ENCODE results near the gene GATA5.

GATA5 gene

DNA sequence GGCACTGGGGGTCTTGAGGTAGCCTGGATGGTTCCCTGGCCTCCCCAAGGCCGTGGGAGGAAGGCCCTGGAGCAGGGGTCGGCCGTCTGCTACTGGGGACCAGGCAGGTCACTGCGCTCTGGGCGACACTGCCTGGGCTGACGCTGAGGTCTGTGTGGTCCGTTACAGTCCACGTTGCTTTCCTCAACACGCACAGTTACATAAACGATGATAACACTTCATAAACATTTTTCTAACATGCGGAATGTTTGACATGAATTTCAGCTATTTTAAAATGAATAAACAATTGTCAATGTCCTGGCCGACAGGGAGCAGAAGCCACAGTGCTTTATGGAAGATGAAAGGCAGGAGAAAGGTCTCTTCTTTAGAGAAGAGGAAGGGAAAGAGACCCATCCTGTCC lies 38.3 kb downstream of the GATA5 start:
- in situ Hi-C loops (cut with HindIII; ENCODE audit: low sequenced_read_pairs): no loop called here
- TF ChIP-seq, protein P1, sequence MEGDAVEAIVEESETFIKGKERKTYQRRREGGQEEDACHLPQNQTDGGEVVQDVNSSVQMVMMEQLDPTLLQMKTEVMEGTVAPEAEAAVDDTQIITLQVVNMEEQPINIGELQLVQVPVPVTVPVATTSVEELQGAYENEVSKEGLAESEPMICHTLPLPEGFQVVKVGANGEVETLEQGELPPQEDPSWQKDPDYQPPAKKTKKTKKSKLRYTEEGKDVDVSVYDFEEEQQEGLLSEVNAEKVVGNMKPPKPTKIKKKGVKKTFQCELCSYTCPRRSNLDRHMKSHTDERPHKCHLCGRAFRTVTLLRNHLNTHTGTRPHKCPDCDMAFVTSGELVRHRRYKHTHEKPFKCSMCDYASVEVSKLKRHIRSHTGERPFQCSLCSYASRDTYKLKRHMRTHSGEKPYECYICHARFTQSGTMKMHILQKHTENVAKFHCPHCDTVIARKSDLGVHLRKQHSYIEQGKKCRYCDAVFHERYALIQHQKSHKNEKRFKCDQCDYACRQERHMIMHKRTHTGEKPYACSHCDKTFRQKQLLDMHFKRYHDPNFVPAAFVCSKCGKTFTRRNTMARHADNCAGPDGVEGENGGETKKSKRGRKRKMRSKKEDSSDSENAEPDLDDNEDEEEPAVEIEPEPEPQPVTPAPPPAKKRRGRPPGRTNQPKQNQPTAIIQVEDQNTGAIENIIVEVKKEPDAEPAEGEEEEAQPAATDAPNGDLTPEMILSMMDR (IDR thresholded peaks at IDR 0.05; ENCODE audit: low read depth, low read length): no peak
- no peak for DNase-seq (ENCODE audit: low read depth, low spot score)
- no peak overlapping the region for H3K4me3 ChIP-seq (ENCODE audit: low read depth, low read length)

GRCh38 chr20:62436692-62437091 lies 39.1 kb downstream of the GATA5 start:
- DNase-seq (ENCODE audit: low read depth, low spot score): no peak
- no peak overlapping the region for H3K4me3 ChIP-seq (ENCODE audit: low read depth, low read length)
- TF ChIP-seq, protein P1 (IDR thresholded peaks at IDR 0.05; ENCODE audit: low read depth, low read length): no peak
- in situ Hi-C loops (cut with HindIII; ENCODE audit: low sequenced_read_pairs): no loop called here

GRCh38 chr20:62433658-62434497 lies 41.9 kb downstream of the GATA5 start:
- in situ Hi-C loops (cut with HindIII; ENCODE audit: low sequenced_read_pairs): no loop called here
- TF ChIP-seq, protein P1 (IDR thresholded peaks at IDR 0.05; ENCODE audit: low read depth, low read length): no peak

GRCh38 chr20:62430866-62431447 lies 44.8 kb downstream of the GATA5 start:
- no peak overlapping the region for H3K4me3 ChIP-seq (ENCODE audit: low read depth, low read length)
- TF ChIP-seq, protein P1 (IDR thresholded peaks at IDR 0.05; ENCODE audit: low read depth, low read length): no peak
- in situ Hi-C loops (cut with HindIII; ENCODE audit: low sequenced_read_pairs): no loop called here
- no peak for DNase-seq (ENCODE audit: low read depth, low spot score)

More at GRCh38 chr20:62433658-62434497, 41.9 kb downstream of the GATA5 start:
- DNase-seq (ENCODE audit: low read depth, low spot score): no peak
- no peak overlapping the region for H3K4me3 ChIP-seq (ENCODE audit: low read depth, low read length)

DNA sequence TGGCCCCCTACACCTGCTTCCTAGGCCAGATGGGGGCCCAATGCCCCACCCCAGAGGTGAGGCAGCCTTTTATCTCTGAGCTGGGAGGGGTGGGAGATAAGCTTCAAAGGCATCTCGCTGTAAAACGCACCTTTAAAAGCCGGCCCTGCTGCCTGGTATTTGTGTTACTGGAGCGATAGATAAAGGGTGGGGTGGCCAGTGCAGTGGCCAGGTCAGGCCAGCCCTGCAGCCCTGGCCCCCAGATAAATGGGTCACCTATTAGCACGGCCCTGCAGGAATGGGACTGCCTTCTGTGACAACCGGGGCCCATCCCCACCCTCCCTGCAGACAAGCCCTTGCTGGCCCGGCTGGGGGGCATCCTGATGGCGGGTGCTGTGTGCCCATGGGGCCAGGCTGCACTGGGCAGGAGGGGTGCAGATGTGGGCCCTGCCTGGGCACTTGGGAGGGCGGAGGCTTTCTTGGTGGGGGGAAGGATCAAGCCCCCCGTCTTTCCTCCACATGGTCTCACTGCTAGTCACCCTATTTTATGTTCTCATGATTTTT lies 45.4 kb downstream of the GATA5 start:
- TF ChIP-seq, protein P1 (IDR thresholded peaks at IDR 0.05; ENCODE audit: low read depth, low read length): no peak
- DNase-seq (ENCODE audit: low read depth, low spot score): no peak
- no peak overlapping the region for H3K4me3 ChIP-seq (ENCODE audit: low read depth, low read length)
- in situ Hi-C loops (cut with HindIII; ENCODE audit: low sequenced_read_pairs): no loop called here

- in situ Hi-C loops (cut with HindIII; ENCODE audit: low sequenced_read_pairs): no loop called here
- TF ChIP-seq, protein P1 (IDR thresholded peaks at IDR 0.05; ENCODE audit: low read depth, low read length): no peak
- no peak for DNase-seq (ENCODE audit: low read depth, low spot score)
- no peak overlapping the region for H3K4me3 ChIP-seq (ENCODE audit: low read depth, low read length)
Measured at GRCh38 chr20:62429455-62430310, 46.1 kb downstream of the GATA5 start.
